HCT116 (cell line): ENCODE data around the gene RBBP8NL.
A peak's percentile ranks its signal among the peaks of the same experiment; 100 is the strongest.

Source experiments
- CTCF ChIP-seq, 3 experiments: fragments of 200-600 bp in 1 of 3; sonication (generic) in 1 of 3; IDR thresholded peaks in 2 of 3; conservative IDR thresholded peaks in 1 of 3; 2 replicates each; pipeline ENCODE4 v1.5.1; 2012 to 2017; ENCODE audit warnings: low read depth in 2 of 3, low read length in 2 of 3, antibody characterized with exemption in 1 of 3, borderline replicate concordance in 1 of 3, control low read depth in 1 of 3, mild to moderate bottlenecking in 1 of 3, mixed read lengths in 1 of 3, mixed run types in 1 of 3, moderate library complexity in 1 of 3; ENCODE audit not compliant: insufficient read depth in 1 of 3
- JUND ChIP-seq: IDR thresholded peaks from 2 replicates; pipeline ENCODE4 v1.6.1; 2012

DNA sequence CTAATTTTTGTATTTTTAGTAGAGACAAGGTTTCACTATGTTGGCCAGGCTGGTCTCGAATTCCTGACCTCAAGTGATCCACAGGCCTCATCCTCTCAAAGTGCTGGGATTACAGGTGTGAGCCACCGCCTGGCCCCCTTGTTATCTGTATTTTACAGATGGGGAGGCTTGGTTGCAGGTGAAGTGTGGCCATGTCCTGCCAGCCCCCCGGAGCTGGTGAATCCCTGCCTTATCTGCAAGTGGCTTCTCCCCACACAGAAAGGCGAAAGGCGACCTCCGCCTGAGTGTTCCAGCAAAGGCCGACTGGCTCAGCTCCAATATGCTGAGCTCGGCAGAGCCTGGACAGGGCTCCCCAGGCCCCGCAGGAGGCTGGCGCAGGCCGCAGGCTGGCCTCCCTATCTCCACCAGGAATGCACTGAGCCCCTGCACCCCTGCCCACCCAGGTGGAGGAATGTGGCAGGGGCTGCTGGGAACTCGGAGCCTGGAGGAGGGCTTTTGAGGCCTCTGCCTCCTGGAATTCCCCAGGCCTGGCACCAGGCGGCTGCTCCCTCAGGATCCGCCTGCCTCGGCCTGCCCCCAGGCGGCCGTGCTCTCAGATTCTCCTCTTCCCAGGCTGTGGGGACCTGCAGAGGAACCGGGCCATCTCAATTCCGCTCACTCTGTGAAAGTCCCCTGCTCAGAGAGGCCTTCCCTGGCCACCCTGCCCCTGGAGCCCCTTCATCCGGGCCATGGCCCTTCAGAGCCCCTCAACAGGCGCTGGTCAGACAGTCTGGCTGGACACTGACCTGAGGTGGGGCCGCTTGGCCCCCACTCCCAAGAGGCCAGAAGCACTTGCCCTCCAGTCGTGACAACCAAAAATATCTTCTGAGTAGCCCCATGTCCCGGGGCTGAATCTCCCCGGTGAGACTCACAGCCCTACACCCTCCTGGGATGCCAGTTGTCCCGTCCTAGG, 51.0 kb downstream of the RBBP8NL start:
- TF ChIP-seq JUND = no peak
- TF ChIP-seq CTCF (IDR thresholded peaks at IDR 0.05 in 2 of 3, conservative IDR thresholded peaks at IDR 0.05 in 1 of 3; ENCODE audit: borderline replicate concordance in 1 of 3, insufficient read depth in 1 of 3, low read depth in 2 of 3, low read length in 2 of 3) = peak in 2 of 3 experiments; percentile 29 to 49; a peak in 3 of 6 replicates
